Mucosa of descending colon (tissue), 3 donors: ENCODE results near the gene SPARC. TPM values are rescaled to one million over a fixed set of nuclear protein-coding genes. Genes with fewer than 3 reads are reported as not detected.
A peak's percentile ranks its signal among the peaks of the same experiment; 100 is the strongest.

Experiments used
- ATAC-seq: fragments of 200-7000 bp; cut with Tn5 transposase; one replicate; pipeline ENCODE4 v1.9.1; 2020; ENCODE audit warnings: mild to moderate bottlenecking, moderate library complexity
- DNase-seq, 3 donors: peaks; one replicate each; pipeline ENCODE4 v3.0.0-alpha.2; 2020
- H3K36me3 ChIP-seq: fragments of 200-600 bp; one replicate; pipeline ENCODE4 v1.8.0; 2021; ENCODE audit warnings: low read depth, mild to moderate bottlenecking
- H3K4me1 ChIP-seq: fragments of 200-600 bp; one replicate; pipeline ENCODE4 v1.8.0; 2021; ENCODE audit warnings: low read depth, mild to moderate bottlenecking
- H3K4me3 ChIP-seq: fragments of 200-600 bp; one replicate; pipeline ENCODE4 v1.8.0; 2021; ENCODE audit warnings: mild to moderate bottlenecking
- H3K9me3 ChIP-seq: fragments of 200-600 bp; one replicate; pipeline ENCODE4 v1.8.0; 2021; ENCODE audit warnings: mild to moderate bottlenecking
- CTCF ChIP-seq: fragments of 200-600 bp; IDR thresholded peaks from one replicate; pipeline ENCODE4 v1.8.0; 2022; ENCODE audit warnings: antibody characterized with exemption, mild to moderate bottlenecking
- intact Hi-C, 2 donors: fragments of 100-400 bp; cut with DNase I in 1 of 2; cut with micrococcal nuclease in 1 of 2; formaldehyde crosslinking; loops; one replicate each; pipeline versions ENCODE4 v1.11.0 to v1.11.1; 2022; cut with DNase I, micrococcal nuclease
- total RNA-seq, 3 donors: library from RNA; stranded (reverse); fragmentation: NEBNext Ultra II Directional in 2 of 3; extraction: Animal tissue kit (Norgen Biotek cat#: 25700) in 2 of 3; gene quantifications; one replicate each; pipeline versions ENCODE4 v1.2.1 to v1.2.4, GENCODE V29; 2021 to 2023
- donor health status: DM: no; HTN: no; CAD: no; lungs with moderate emphysema.
- donor health status: DM: no; HTN: no; CAD: no.
- donor health status: DM: no; HTN: yes; CAD: no.

SPARC gene
- total RNA-seq, 3 donors from 2014 or later, result 78.0 to 410 (median 227) TPM

- no peak for ATAC-seq
- DNase-seq, result no peak
- intact Hi-C loops, result loop anchor here in 1 of 2 donors (5.0 kb wide), 1 partner anchor 81 kb away; no protein-coding TSS in a partner anchor
- H3K9me3 ChIP-seq, result no peaks in the 10 kb centered on the region
- no peak for TF ChIP-seq CTCF
- no peak overlapping the region for H3K4me3 ChIP-seq
- no peaks in the 10 kb centered on the region for H3K36me3 ChIP-seq
- H3K4me1 ChIP-seq, result peaks cover 7% of the 10 kb centered on the region
Observed at GRCh38 chr5:151660616-151661495, 25.9 kb downstream of the SPARC start.

GRCh38 chr5:151659001-151659754 lies 27.5 kb downstream of the SPARC start:
- intact Hi-C loops, result loop anchor here (5.0 to 10.0 kb wide), 2 partner anchors 83 to 214 kb away; partner anchors contain the start of gene SLC36A1 (in 1 of the 2)
- DNase-seq (peak; percentile 58 to 85 (median 80)), ATAC-seq (peak; percentile 91)
- Histone ChIP-seq H3K36me3 (no peaks in the 10 kb centered on the region), H3K4me3 (no peak overlapping the region), H3K9me3 (no peaks in the 10 kb centered on the region), H3K4me1 (peaks cover 3% of the 10 kb centered on the region)
- peak; percentile 67 for TF ChIP-seq CTCF

GRCh38 chr5:151657114-151657513 lies 29.6 kb downstream of the SPARC start:
- no peaks in the 10 kb centered on the region for H3K9me3 ChIP-seq
- ATAC-seq (peak; percentile 35), DNase-seq (no peak)
- H3K4me3 ChIP-seq, result no peak overlapping the region
- intact Hi-C loops, result loop anchor here (5.0 to 10.0 kb wide), 2 partner anchors 85 to 212 kb away; partner anchors contain the start of gene SLC36A1 (in 1 of the 2)
- H3K4me1 ChIP-seq, result no peaks in the 10 kb centered on the region
- no peaks in the 10 kb centered on the region for H3K36me3 ChIP-seq
- no peak for TF ChIP-seq CTCF

- intact Hi-C loops, result loop anchor here (5.0 to 10.0 kb wide), 2 partner anchors 86 to 212 kb away; partner anchors contain the start of gene SLC36A1 (in 1 of the 2)
- DNase-seq (no peak), ATAC-seq (no peak)
- TF ChIP-seq CTCF, result no peak
- no peaks in the 10 kb centered on the region for H3K4me1 ChIP-seq
- no peak overlapping the region for H3K4me3 ChIP-seq
- H3K9me3 ChIP-seq, result no peaks in the 10 kb centered on the region
- H3K36me3 ChIP-seq, result no peaks in the 10 kb centered on the region
Observed at GRCh38 chr5:151656311-151656710, 30.4 kb downstream of the SPARC start.

GRCh38 chr5:151651997-151652645 lies 34.6 kb downstream of the SPARC start:
- Histone ChIP-seq H3K9me3 (no peaks in the 10 kb centered on the region), H3K4me1 (no peaks in the 10 kb centered on the region), H3K36me3 (no peaks in the 10 kb centered on the region), H3K4me3 (no peak overlapping the region)
- intact Hi-C loops, result loop anchor here in 1 of 2 donors (10.0 kb wide), 1 partner anchor 207 kb away; the partner anchor contains the start of gene SLC36A1
- peak; percentile 73 for TF ChIP-seq CTCF
- DNase-seq, result peak in 2 of 3 donors; percentile 81 to 83
- peak; percentile 93 for ATAC-seq
